Ecto neural progenitor cell (in vitro differentiated cells): ENCODE data around the gene HOXD12.
A peak's percentile ranks its signal among the peaks of the same experiment; 100 is the strongest.

ENCODE experiments used
- DNase-seq: peaks from one replicate; pipeline ENCODE4 v3.0.0-alpha.2; 2018; ENCODE audit warnings: low spot score

The HOXD12 gene

GRCh38 chr2:176131848-176132158 is 32.2 kb downstream of the HOXD12 start:
- no peak for DNase-seq

- peak; percentile 49 for DNase-seq
These were observed 32.9 kb downstream of the HOXD12 start for GRCh38 chr2:176132205-176133171.

GRCh38 chr2:176133389-176133788 is 33.8 kb downstream of the HOXD12 start:
- DNase-seq: no peak

GRCh38 chr2:176134035-176134434 is 34.4 kb downstream of the HOXD12 start:
- DNase-seq: no peak

- DNase-seq: no peak
These were observed 35.4 kb downstream of the HOXD12 start for GRCh38 chr2:176135035-176135440.

GRCh38 chr2:176136374-176137251 is 37.0 kb downstream of the HOXD12 start:
- peak; percentile 63 for DNase-seq

- no peak for DNase-seq
These were observed 37.6 kb downstream of the HOXD12 start for GRCh38 chr2:176137252-176137580.

GRCh38 chr2:176137906-176138305 is 38.3 kb downstream of the HOXD12 start:
- no peak for DNase-seq

- no peak for DNase-seq
These were observed 38.9 kb downstream of the HOXD12 start for GRCh38 chr2:176138526-176138922.

- no peak for DNase-seq
These were observed 39.5 kb downstream of the HOXD12 start for GRCh38 chr2:176138923-176139660.

- DNase-seq: no peak
These were observed 40.3 kb downstream of the HOXD12 start for GRCh38 chr2:176139661-176140512.

- peak; percentile 91 for DNase-seq
These were observed 41.1 kb downstream of the HOXD12 start for GRCh38 chr2:176140513-176141317.

GRCh38 chr2:176142281-176142680 is 42.7 kb downstream of the HOXD12 start:
- no peak for DNase-seq

- DNase-seq: no peak
These were observed 45.7 kb downstream of the HOXD12 start for GRCh38 chr2:176145085-176145969.

GRCh38 chr2:176146101-176146500 is 46.5 kb downstream of the HOXD12 start:
- DNase-seq: no peak

GRCh38 chr2:176146645-176147044 is 47.0 kb downstream of the HOXD12 start:
- no peak for DNase-seq

- DNase-seq: no peak
These were observed 47.7 kb downstream of the HOXD12 start for GRCh38 chr2:176147210-176147799.

GRCh38 chr2:176147800-176148496 is 48.4 kb downstream of the HOXD12 start:
- no peak for DNase-seq
